ENCODE data around the gene ADAM17. TPM values are rescaled to one million over a fixed set of nuclear protein-coding genes. Genes with fewer than 3 reads are reported as not detected.
A peak's percentile ranks its signal among the peaks of the same experiment; 100 is the strongest.

ADAM17 gene
- total and polyA plus RNA-seq, 8 donors, result 4.0 to 46.1 (median 16.8) TPM

- TF ChIP-seq, protein P1, sequence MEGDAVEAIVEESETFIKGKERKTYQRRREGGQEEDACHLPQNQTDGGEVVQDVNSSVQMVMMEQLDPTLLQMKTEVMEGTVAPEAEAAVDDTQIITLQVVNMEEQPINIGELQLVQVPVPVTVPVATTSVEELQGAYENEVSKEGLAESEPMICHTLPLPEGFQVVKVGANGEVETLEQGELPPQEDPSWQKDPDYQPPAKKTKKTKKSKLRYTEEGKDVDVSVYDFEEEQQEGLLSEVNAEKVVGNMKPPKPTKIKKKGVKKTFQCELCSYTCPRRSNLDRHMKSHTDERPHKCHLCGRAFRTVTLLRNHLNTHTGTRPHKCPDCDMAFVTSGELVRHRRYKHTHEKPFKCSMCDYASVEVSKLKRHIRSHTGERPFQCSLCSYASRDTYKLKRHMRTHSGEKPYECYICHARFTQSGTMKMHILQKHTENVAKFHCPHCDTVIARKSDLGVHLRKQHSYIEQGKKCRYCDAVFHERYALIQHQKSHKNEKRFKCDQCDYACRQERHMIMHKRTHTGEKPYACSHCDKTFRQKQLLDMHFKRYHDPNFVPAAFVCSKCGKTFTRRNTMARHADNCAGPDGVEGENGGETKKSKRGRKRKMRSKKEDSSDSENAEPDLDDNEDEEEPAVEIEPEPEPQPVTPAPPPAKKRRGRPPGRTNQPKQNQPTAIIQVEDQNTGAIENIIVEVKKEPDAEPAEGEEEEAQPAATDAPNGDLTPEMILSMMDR (IDR thresholded peaks at IDR 0.05), result no peak
- TF ChIP-seq EP300 (IDR thresholded peaks at IDR 0.05) (no peak), POLR2A (IDR thresholded peaks at IDR 0.05) (no peak), POLR2AphosphoS5 (IDR thresholded peaks at IDR 0.05) (no peak)
- WGBS, 5 donors, result 84 to 91% (median 90%) methylated on average over 5 of the region's 5 CpGs
- Histone ChIP-seq H3K9me3 (no peaks in the 10 kb centered on the region), H3K36me3 (peaks cover 6 to 42% (median 33%) of the 10 kb centered on the region in 4 donors), H3K27me3 (no peaks in the 10 kb centered on the region), H3K27ac (no peak overlapping the region), H3K4me1 (peaks cover 14 to 25% (median 23%) of the 10 kb centered on the region in 4 donors), H3K4me3 (no peak overlapping the region)
- DNase-seq, result no peak
- intact Hi-C loops (cut with DNase I; ENCODE audit: low total_unique reads), result no loop called here
Measured at GRCh38 chr2:9471206-9471605, 84.4 kb downstream of the ADAM17 start.

GRCh38 chr2:9467687-9468086, 87.9 kb downstream of the ADAM17 start:
- Histone ChIP-seq H3K9me3 (no peaks in the 10 kb centered on the region), H3K4me3 (no peak overlapping the region), H3K36me3 (peaks cover 6 to 67% (median 55%) of the 10 kb centered on the region in 4 donors), H3K27me3 (no peaks in the 10 kb centered on the region), H3K27ac (no peak overlapping the region), H3K4me1 (peaks cover 0 to 4% (median 0%) of the 10 kb centered on the region in 4 donors)
- 41 to 68% (median 56%) methylated on average over 10 of the region's 10 CpGs for WGBS, 5 donors
- no peak for TF ChIP-seq POLR2A (IDR thresholded peaks at IDR 0.05)
- TF ChIP-seq POLR2AphosphoS5 (IDR thresholded peaks at IDR 0.05), result no peak
- TF ChIP-seq, protein P1 (IDR thresholded peaks at IDR 0.05), result no peak
- TF ChIP-seq EP300 (IDR thresholded peaks at IDR 0.05), result no peak
- intact Hi-C loops (cut with DNase I; ENCODE audit: low total_unique reads), result no loop called here
- peak in 1 of 2 donors; percentile 62 for DNase-seq

DNA sequence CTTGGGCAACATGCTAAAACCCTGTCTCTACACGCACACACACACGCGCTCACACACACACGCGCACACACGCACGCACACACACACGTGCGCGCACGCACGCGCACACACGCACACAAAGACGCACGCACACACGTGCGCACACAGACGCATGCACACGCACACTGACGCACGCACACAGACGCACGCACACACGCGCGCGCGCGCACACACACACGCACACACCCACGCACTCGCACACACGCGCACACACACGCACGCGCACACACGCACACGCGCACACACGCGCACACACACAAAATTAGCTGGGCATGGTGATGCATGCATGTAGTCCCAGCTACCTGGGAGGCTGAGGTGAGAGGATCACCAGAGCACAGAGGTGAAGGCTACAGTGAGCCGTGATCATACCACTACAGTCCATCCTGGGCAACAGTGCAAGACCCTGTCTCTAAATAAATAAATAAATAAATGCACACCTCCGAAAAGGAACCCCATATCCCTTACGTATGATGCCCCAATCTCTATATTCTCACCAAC, 89.4 kb downstream of the ADAM17 start:
- Histone ChIP-seq H3K27ac (no peak overlapping the region), H3K4me3 (no peak overlapping the region), H3K36me3 (peaks cover 9 to 73% (median 59%) of the 10 kb centered on the region in 4 donors), H3K4me1 (peaks cover 0 to 6% (median 0%) of the 10 kb centered on the region in 4 donors), H3K27me3 (no peaks in the 10 kb centered on the region), H3K9me3 (no peaks in the 10 kb centered on the region)
- 87 to 97% (median 93%) methylated on average over 41 to 46 of the region's 46 CpGs for WGBS, 5 donors
- DNase-seq, result no peak
- TF ChIP-seq EP300 (IDR thresholded peaks at IDR 0.05) (no peak), POLR2AphosphoS5 (IDR thresholded peaks at IDR 0.05) (no peak), POLR2A (IDR thresholded peaks at IDR 0.05) (no peak)
- TF ChIP-seq, protein P1 (IDR thresholded peaks at IDR 0.05), result no peak
- intact Hi-C loops (cut with DNase I; ENCODE audit: low total_unique reads), result no loop called here

- 83 to 96% (median 91%) methylated on average over 7 of the region's 7 CpGs for WGBS, 5 donors
- no peak for DNase-seq
- peaks cover 0 to 6% (median 0%) of the 10 kb centered on the region in 4 donors for H3K4me1 ChIP-seq
- peaks cover 7 to 78% (median 68%) of the 10 kb centered on the region in 4 donors for H3K36me3 ChIP-seq
- TF ChIP-seq POLR2A (IDR thresholded peaks at IDR 0.05), result no peak
- TF ChIP-seq POLR2AphosphoS5 (IDR thresholded peaks at IDR 0.05), result no peak
- TF ChIP-seq, protein P1 (IDR thresholded peaks at IDR 0.05), result no peak
- no peak for TF ChIP-seq EP300 (IDR thresholded peaks at IDR 0.05)
- H3K27me3 ChIP-seq, result no peaks in the 10 kb centered on the region
- H3K27ac ChIP-seq, result no peak overlapping the region
- H3K4me3 ChIP-seq, result no peak overlapping the region
- intact Hi-C loops (cut with DNase I; ENCODE audit: low total_unique reads), result no loop called here
- H3K9me3 ChIP-seq, result no peaks in the 10 kb centered on the region
Measured at GRCh38 chr2:9465170-9465569, 90.5 kb downstream of the ADAM17 start.
